Panc1 (cell line): ENCODE results near the gene PRR35. TPM values are rescaled to one million over a fixed set of nuclear protein-coding genes. Genes with fewer than 3 reads are reported as not detected.
A peak's percentile ranks its signal among the peaks of the same experiment; 100 is the strongest.

Source experiments
- ATAC-seq: fragments of 200-7000 bp; cut with Tn5 transposase; 2 replicates; pipeline ENCODE4 v1.9.1; 2020; ENCODE audit warnings: mild to moderate bottlenecking, moderate library complexity
- BruUV-seq: library from RNA; stranded (reverse); fragments of 400-500 nt; replicated peaks from 2 replicates; lab custom pipeline; 2021; lab: Mats Ljungman, UMichigan
- CTCF ChIA-PET: fragments of 300-600 bp; sonication (Branson Sonifier 250); formaldehyde crosslinking; loops from one replicate; lab custom pipeline; 2022; ENCODE audit warnings: antibody characterized with exemption; lab: Charles Lee
- POLR2A ChIA-PET: fragments of 300-600 bp; sonication (Branson Sonifier 250); formaldehyde crosslinking; loops from one replicate; lab custom pipeline; 2022; ENCODE audit warnings: antibody characterized with exemption; lab: Charles Lee
- DNase-seq: peaks from one replicate; pipeline ENCODE4 v3.0.0-alpha.2; 2010; ENCODE audit warnings: low read depth, low spot score
- H3K27ac ChIP-seq: 2 replicates; pipeline ENCODE4 v1.5.1; 2011; ENCODE audit warnings: mild to moderate bottlenecking, low read length, inconsistent platforms
- H3K27me3 ChIP-seq: fragments of 200-500 bp; sonication (Bioruptor generic); 2 replicates; pipeline ENCODE4 v1.6.0; 2014; ENCODE audit warnings: low read length, inconsistent platforms; ENCODE audit not compliant: control insufficient read depth, insufficient read depth
- H3K36me3 ChIP-seq: fragments of 200-500 bp; sonication (Bioruptor generic); 2 replicates; pipeline ENCODE4 v1.5.1; 2014; ENCODE audit warnings: inconsistent platforms, mild to moderate bottlenecking, low read length, moderate library complexity; ENCODE audit not compliant: control insufficient read depth, insufficient read depth
- H3K4me1 ChIP-seq: 2 replicates; pipeline ENCODE4 v1.5.1; 2011; ENCODE audit warnings: inconsistent platforms, mild to moderate bottlenecking, low read length, moderate library complexity; ENCODE audit not compliant: control insufficient read depth, insufficient read depth
- H3K4me3 ChIP-seq, 2 experiments: 2 replicates each; pipeline ENCODE4 v1.5.1; 2011 to 2012; ENCODE audit warnings: low read depth in 2 of 2, low read length in 2 of 2, mild to moderate bottlenecking in 2 of 2, inconsistent platforms in 1 of 2, moderate library complexity in 1 of 2
- H3K9me3 ChIP-seq: fragments of 200-500 bp; sonication (Bioruptor generic); 2 replicates; pipeline ENCODE4 v1.5.1; 2014; ENCODE audit warnings: low read depth, mild to moderate bottlenecking, inconsistent platforms, low read length, moderate library complexity; ENCODE audit not compliant: control insufficient read depth, insufficient read depth
- POLR2AphosphoS5 ChIP-seq: IDR thresholded peaks from 2 replicates; pipeline ENCODE4 v1.6.1; 2012; ENCODE audit warnings: mild to moderate bottlenecking, low read depth, low read length, moderate library complexity
- SIN3A ChIP-seq: IDR thresholded peaks from 2 replicates; pipeline ENCODE4 v1.6.1; 2012; ENCODE audit warnings: low read depth, mild to moderate bottlenecking, low read length, moderate library complexity, borderline replicate concordance; ENCODE audit not compliant: insufficient read depth
- TCF7L2 ChIP-seq: IDR thresholded peaks from 2 replicates; pipeline ENCODE4 v1.6.1; 2011; ENCODE audit warnings: mild to moderate bottlenecking, low read depth, low read length, inconsistent platforms
- in situ Hi-C: cut with HindIII; loops from 2 replicates; pipeline ENCODE4 v1.10.0; 2016; ENCODE audit warnings: low sequenced_read_pairs, low pct_unique_long_range_greater_than_20kb
- intact Hi-C: fragments of 100-400 bp; cut with micrococcal nuclease; formaldehyde crosslinking; loops from one replicate; pipeline ENCODE4 v1.10.0; 2022; ENCODE audit not compliant: unreplicated experiment
- total RNA-seq: library from RNA; stranded (reverse); gene quantifications from one replicate; pipeline ENCODE4 v1.2.1, GENCODE V29; 2021; ENCODE audit not compliant: unreplicated experiment
- TF ChIP-seq, protein P1 (sequence below): fragments of 450-650 bp; IDR thresholded peaks from 2 replicates; pipeline ENCODE4 v1.5.1; 2017; ENCODE audit warnings: mild to moderate bottlenecking
- TF ChIP-seq, protein P2 (sequence below), 2 experiments: IDR thresholded peaks; 2 replicates each; pipeline ENCODE4 v1.6.1; 2011 to 2012; ENCODE audit warnings: low read depth in 2 of 2, control low read depth in 1 of 2, low read length in 1 of 2, mild to moderate bottlenecking in 1 of 2, moderate library complexity in 1 of 2; ENCODE audit not compliant: insufficient read depth in 1 of 2

The PRR35 gene
- total RNA-seq, 1 experiment from 2014 or later: 2.2 TPM

DNA sequence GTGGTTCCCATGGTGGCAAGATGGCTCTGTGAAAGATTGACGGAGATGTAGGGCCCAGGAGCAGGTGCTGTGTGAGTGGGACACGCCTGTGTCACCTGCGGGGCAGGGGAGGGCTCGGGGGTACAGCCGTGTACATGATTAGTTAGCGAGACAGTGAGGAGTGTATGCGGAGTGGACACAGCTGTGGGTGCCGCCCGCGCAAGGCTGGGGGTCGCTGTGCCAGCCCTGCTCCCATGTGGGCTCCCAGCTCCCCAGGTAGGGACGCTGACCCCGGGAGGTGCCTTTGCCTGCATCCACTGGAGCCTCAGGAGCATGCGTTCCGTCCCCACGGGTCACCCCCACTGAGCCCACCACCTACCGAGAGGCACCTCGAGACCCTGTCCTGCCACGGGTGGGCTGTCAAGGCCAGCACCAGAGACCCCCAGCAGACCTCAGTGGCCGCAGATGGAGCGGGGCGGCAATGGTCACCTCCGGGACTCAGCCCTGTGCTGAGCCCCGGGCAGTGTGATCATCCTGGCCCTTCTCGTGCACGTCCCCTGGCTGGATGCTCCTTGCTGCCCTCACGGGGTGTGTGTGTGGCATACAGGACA is 25.2 kb upstream of the PRR35 start:
- DNase-seq: no peak
- Histone ChIP-seq H3K9me3 (no peaks in the 10 kb centered on the region), H3K36me3 (no peaks in the 10 kb centered on the region), H3K27ac (0 out of 2 replicates have a peak overlapping the region, but pooled peaks have one; percentile 51), H3K4me3 (no peak overlapping the region), H3K27me3 (no peaks in the 10 kb centered on the region), H3K4me1 (peaks cover 31% of the 10 kb centered on the region)
- no TSS peak for BruUV-seq
- ATAC-seq: peak; percentile 67
- TF ChIP-seq, protein P1, sequence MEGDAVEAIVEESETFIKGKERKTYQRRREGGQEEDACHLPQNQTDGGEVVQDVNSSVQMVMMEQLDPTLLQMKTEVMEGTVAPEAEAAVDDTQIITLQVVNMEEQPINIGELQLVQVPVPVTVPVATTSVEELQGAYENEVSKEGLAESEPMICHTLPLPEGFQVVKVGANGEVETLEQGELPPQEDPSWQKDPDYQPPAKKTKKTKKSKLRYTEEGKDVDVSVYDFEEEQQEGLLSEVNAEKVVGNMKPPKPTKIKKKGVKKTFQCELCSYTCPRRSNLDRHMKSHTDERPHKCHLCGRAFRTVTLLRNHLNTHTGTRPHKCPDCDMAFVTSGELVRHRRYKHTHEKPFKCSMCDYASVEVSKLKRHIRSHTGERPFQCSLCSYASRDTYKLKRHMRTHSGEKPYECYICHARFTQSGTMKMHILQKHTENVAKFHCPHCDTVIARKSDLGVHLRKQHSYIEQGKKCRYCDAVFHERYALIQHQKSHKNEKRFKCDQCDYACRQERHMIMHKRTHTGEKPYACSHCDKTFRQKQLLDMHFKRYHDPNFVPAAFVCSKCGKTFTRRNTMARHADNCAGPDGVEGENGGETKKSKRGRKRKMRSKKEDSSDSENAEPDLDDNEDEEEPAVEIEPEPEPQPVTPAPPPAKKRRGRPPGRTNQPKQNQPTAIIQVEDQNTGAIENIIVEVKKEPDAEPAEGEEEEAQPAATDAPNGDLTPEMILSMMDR: no peak
- no peak for TF ChIP-seq TCF7L2
- no peak for TF ChIP-seq POLR2AphosphoS5
- no peak for TF ChIP-seq SIN3A
- TF ChIP-seq, protein P2, sequence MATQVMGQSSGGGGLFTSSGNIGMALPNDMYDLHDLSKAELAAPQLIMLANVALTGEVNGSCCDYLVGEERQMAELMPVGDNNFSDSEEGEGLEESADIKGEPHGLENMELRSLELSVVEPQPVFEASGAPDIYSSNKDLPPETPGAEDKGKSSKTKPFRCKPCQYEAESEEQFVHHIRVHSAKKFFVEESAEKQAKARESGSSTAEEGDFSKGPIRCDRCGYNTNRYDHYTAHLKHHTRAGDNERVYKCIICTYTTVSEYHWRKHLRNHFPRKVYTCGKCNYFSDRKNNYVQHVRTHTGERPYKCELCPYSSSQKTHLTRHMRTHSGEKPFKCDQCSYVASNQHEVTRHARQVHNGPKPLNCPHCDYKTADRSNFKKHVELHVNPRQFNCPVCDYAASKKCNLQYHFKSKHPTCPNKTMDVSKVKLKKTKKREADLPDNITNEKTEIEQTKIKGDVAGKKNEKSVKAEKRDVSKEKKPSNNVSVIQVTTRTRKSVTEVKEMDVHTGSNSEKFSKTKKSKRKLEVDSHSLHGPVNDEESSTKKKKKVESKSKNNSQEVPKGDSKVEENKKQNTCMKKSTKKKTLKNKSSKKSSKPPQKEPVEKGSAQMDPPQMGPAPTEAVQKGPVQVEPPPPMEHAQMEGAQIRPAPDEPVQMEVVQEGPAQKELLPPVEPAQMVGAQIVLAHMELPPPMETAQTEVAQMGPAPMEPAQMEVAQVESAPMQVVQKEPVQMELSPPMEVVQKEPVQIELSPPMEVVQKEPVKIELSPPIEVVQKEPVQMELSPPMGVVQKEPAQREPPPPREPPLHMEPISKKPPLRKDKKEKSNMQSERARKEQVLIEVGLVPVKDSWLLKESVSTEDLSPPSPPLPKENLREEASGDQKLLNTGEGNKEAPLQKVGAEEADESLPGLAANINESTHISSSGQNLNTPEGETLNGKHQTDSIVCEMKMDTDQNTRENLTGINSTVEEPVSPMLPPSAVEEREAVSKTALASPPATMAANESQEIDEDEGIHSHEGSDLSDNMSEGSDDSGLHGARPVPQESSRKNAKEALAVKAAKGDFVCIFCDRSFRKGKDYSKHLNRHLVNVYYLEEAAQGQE (IDR thresholded peaks at IDR 0.05; ENCODE audit: insufficient read depth in 1 of 2, low read depth in 2 of 2, low read length in 1 of 2): no peak
- in situ Hi-C loops: no loop called here
- intact Hi-C loops: no loop called here
- POLR2A ChIA-PET: no interaction called here
- CTCF ChIA-PET: no interaction called here

DNA sequence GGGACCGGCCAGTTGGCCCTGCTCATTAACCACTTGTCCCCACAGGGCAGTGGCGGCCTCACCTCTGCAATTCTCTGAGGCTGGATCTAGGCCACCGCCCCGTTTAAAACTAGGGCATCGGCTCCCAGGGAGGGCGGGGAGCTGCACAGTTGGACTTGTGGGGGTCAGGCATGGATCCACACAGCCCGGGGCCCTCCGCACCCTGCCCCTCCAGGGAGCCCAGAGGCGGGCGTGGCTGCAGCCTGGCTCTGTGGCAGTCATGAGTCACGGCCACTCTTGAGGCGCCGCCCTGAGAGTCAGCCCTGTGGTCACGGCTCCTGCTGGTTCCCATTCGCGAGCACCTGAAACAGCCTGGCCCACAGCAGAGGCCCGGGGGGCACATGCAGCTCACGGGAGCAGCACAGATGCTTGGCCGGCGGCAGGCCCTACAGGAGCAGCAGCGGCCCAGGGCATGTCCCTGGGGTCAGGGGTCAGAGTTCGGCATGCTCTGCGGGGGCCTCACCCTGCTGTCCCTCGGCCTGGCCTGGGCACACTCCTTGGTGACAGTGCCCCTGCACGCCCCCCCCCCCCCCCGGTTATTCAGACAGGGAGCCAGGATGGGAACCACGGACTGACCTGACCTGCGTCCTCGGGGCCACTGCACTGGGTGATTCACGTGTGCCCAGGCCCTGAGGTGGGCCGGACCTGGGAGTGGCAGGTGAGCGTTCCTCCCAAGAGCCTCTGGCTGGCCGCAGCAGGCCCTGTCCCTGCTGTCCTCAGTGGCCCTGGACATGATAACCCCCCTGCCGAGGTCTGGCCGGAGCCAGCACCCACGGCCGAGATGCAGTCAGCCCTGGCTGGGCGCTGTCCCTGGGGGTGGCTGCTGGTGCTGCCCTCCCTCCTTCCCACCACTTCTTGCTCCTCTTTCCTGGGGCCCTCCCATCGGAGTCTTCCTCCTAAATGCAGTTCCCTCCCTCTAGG is 24.5 kb upstream of the PRR35 start:
- ChIA-PET CTCF (no interaction called here), POLR2A (no interaction called here)
- Histone ChIP-seq H3K36me3 (no peaks in the 10 kb centered on the region), H3K27ac (0 out of 2 replicates have a peak overlapping the region, but pooled peaks have one; percentile 51), H3K4me1 (peaks cover 29% of the 10 kb centered on the region), H3K9me3 (no peaks in the 10 kb centered on the region), H3K27me3 (no peaks in the 10 kb centered on the region), H3K4me3 (no peak overlapping the region)
- ATAC-seq (peak; percentile 86), DNase-seq (no peak)
- TF ChIP-seq, protein P1: no peak
- no peak for TF ChIP-seq TCF7L2
- intact Hi-C loops (no loop called here), in situ Hi-C loops (no loop called here)
- BruUV-seq: no TSS peak
